ENCODE results near the gene GPR18.

GPR18 gene

GRCh38 chr13:99258946-99259345 is 767 bp upstream of the GPR18 start:
- TF ChIP-seq, protein P1, sequence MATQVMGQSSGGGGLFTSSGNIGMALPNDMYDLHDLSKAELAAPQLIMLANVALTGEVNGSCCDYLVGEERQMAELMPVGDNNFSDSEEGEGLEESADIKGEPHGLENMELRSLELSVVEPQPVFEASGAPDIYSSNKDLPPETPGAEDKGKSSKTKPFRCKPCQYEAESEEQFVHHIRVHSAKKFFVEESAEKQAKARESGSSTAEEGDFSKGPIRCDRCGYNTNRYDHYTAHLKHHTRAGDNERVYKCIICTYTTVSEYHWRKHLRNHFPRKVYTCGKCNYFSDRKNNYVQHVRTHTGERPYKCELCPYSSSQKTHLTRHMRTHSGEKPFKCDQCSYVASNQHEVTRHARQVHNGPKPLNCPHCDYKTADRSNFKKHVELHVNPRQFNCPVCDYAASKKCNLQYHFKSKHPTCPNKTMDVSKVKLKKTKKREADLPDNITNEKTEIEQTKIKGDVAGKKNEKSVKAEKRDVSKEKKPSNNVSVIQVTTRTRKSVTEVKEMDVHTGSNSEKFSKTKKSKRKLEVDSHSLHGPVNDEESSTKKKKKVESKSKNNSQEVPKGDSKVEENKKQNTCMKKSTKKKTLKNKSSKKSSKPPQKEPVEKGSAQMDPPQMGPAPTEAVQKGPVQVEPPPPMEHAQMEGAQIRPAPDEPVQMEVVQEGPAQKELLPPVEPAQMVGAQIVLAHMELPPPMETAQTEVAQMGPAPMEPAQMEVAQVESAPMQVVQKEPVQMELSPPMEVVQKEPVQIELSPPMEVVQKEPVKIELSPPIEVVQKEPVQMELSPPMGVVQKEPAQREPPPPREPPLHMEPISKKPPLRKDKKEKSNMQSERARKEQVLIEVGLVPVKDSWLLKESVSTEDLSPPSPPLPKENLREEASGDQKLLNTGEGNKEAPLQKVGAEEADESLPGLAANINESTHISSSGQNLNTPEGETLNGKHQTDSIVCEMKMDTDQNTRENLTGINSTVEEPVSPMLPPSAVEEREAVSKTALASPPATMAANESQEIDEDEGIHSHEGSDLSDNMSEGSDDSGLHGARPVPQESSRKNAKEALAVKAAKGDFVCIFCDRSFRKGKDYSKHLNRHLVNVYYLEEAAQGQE (IDR thresholded peaks at IDR 0.05; ENCODE audit: insufficient replicate concordance, low read depth) = no peak
- TF ChIP-seq SPI1 (IDR thresholded peaks at IDR 0.05; ENCODE audit: borderline replicate concordance, low read depth) (peak; percentile 84), CTCF (IDR thresholded peaks at IDR 0.05; ENCODE audit: insufficient read depth, low read length) (no peak)
- H3K27me3 ChIP-seq (ENCODE audit: insufficient read depth, poor library complexity, severe bottlenecking) = no peaks in the 10 kb centered on the region
- no peak for DNase-seq (ENCODE audit: low read depth in 1 of 2, low spot score in 1 of 2)
- H3K4me3 ChIP-seq (replicated peaks; ENCODE audit: insufficient read depth, low read length) = no peak overlapping the region
- H3K27ac ChIP-seq (replicated peaks) = 0 out of 2 replicates have a peak overlapping the region, but pooled peaks have one; percentile 0

GRCh38 chr13:99257291-99257690 is 888 bp downstream of the GPR18 start:
- Histone ChIP-seq H3K27ac (replicated peaks) (no peak overlapping the region; the same call in 1 of the 2 replicates), H3K27me3 (ENCODE audit: insufficient read depth, poor library complexity, severe bottlenecking) (no peaks in the 10 kb centered on the region), H3K4me3 (replicated peaks; ENCODE audit: insufficient read depth, low read length) (peak overlapping the region; percentile 46)
- DNase-seq (ENCODE audit: low read depth in 1 of 2, low spot score in 1 of 2) = no peak
- TF ChIP-seq POLR2AphosphoS5 (IDR thresholded peaks at IDR 0.05; ENCODE audit: low read depth) (no peak), SPI1 (IDR thresholded peaks at IDR 0.05; ENCODE audit: borderline replicate concordance, low read depth) (no peak), GABPA (IDR thresholded peaks at IDR 0.05; ENCODE audit: low read depth) (no peak), CTCF (IDR thresholded peaks at IDR 0.05; ENCODE audit: insufficient read depth, low read length) (no peak)
- TF ChIP-seq, protein P1 (IDR thresholded peaks at IDR 0.05; ENCODE audit: insufficient replicate concordance, low read depth) = no peak

DNA sequence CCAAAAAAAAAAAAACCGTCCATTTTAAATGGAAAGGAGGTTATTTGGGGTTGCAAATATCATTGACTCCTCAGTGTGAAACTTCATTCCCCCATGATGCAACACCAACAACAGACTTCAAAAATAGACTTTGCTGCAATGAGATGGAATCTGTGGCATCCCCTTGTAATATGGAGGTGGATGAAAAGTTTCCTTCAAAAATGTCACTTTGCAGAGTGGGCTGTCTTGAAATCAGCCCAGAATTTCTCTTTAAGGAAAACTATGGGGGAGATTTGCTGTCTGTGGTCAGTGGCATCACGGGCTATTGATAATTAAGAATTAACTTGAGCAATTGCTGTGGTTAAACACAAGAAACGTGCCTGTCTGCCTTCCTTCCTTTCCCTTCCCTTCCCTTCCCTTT is 1.5 kb downstream of the GPR18 start:
- Histone ChIP-seq H3K27me3 (ENCODE audit: insufficient read depth, poor library complexity, severe bottlenecking) (no peaks in the 10 kb centered on the region), H3K4me3 (replicated peaks; ENCODE audit: insufficient read depth, low read length) (peak overlapping the region; percentile 46), H3K27ac (replicated peaks) (no peak overlapping the region; the same call in 1 of the 2 replicates)
- TF ChIP-seq SPI1 (IDR thresholded peaks at IDR 0.05; ENCODE audit: borderline replicate concordance, low read depth) (no peak), POLR2AphosphoS5 (IDR thresholded peaks at IDR 0.05; ENCODE audit: low read depth) (no peak), CTCF (IDR thresholded peaks at IDR 0.05; ENCODE audit: insufficient read depth, low read length) (no peak), GABPA (IDR thresholded peaks at IDR 0.05; ENCODE audit: low read depth) (no peak)
- TF ChIP-seq, protein P1 (IDR thresholded peaks at IDR 0.05; ENCODE audit: insufficient replicate concordance, low read depth) = no peak
- DNase-seq (ENCODE audit: low read depth in 1 of 2, low spot score in 1 of 2) = peak; percentile 52 to 56
